ENCODE measurements around the gene DOK7. TPM values are rescaled to one million over a fixed set of nuclear protein-coding genes. Genes with fewer than 3 reads are reported as not detected.

DOK7 gene
- total and polyA plus RNA-seq, 8 donors, result 0.37 to 8.1 (median 4.3) TPM; not detected in 1

- H3K4me3 ChIP-seq, result no peak overlapping the region
- intact Hi-C loops (cut with DNase I; ENCODE audit: low total_unique reads), result no loop called here
- H3K27ac ChIP-seq, result no peak overlapping the region
- WGBS, 5 donors, result 92 to 98% (median 98%) methylated on average over 10 of the region's 10 CpGs
- H3K9me3 ChIP-seq, result no peaks in the 10 kb centered on the region
- H3K36me3 ChIP-seq, result peaks cover 67 to 100% (median 98%) of the 10 kb centered on the region in 4 donors
- peaks cover 0 to 26% (median 8%) of the 10 kb centered on the region in 4 donors for H3K4me1 ChIP-seq
- TF ChIP-seq POLR2A (IDR thresholded peaks at IDR 0.05) (no peak), EP300 (IDR thresholded peaks at IDR 0.05) (no peak), CTCF (IDR thresholded peaks at IDR 0.05) (no peak), POLR2AphosphoS5 (IDR thresholded peaks at IDR 0.05) (no peak)
- H3K27me3 ChIP-seq, result no peaks in the 10 kb centered on the region
- DNase-seq, result no peak
Observed at GRCh38 chr4:3523146-3523627, 60.1 kb downstream of the DOK7 start.

- H3K9me3 ChIP-seq, result no peaks in the 10 kb centered on the region
- 87 to 93% (median 89%) methylated on average over 22 to 24 of the region's 24 CpGs for WGBS, 5 donors
- no peak for TF ChIP-seq POLR2AphosphoS5 (IDR thresholded peaks at IDR 0.05)
- TF ChIP-seq EP300 (IDR thresholded peaks at IDR 0.05), result no peak
- no peak for TF ChIP-seq POLR2A (IDR thresholded peaks at IDR 0.05)
- TF ChIP-seq CTCF (IDR thresholded peaks at IDR 0.05), result no peak
- H3K4me3 ChIP-seq, result no peak overlapping the region
- H3K36me3 ChIP-seq, result peaks cover 68 to 100% (median 98%) of the 10 kb centered on the region in 4 donors
- no peaks in the 10 kb centered on the region for H3K27me3 ChIP-seq
- no peak for DNase-seq
- no peak overlapping the region for H3K27ac ChIP-seq
- intact Hi-C loops (cut with DNase I; ENCODE audit: low total_unique reads), result no loop called here
- peaks cover 0 to 28% (median 13%) of the 10 kb centered on the region in 4 donors for H3K4me1 ChIP-seq
Observed at GRCh38 chr4:3523628-3524221, 60.6 kb downstream of the DOK7 start.

- H3K9me3 ChIP-seq, result no peaks in the 10 kb centered on the region
- DNase-seq, result no peak
- WGBS, 5 donors, result 79 to 94% (median 90%) methylated on average over 3 to 8 of the region's 8 CpGs
- peaks cover 65 to 100% (median 98%) of the 10 kb centered on the region in 4 donors for H3K36me3 ChIP-seq
- H3K27me3 ChIP-seq, result no peaks in the 10 kb centered on the region
- H3K4me3 ChIP-seq, result no peak overlapping the region
- no peak overlapping the region for H3K27ac ChIP-seq
- peaks cover 0 to 30% (median 19%) of the 10 kb centered on the region in 4 donors for H3K4me1 ChIP-seq
- TF ChIP-seq POLR2AphosphoS5 (IDR thresholded peaks at IDR 0.05), result no peak
- TF ChIP-seq EP300 (IDR thresholded peaks at IDR 0.05), result no peak
- TF ChIP-seq CTCF (IDR thresholded peaks at IDR 0.05), result no peak
- no peak for TF ChIP-seq POLR2A (IDR thresholded peaks at IDR 0.05)
- intact Hi-C loops (cut with DNase I; ENCODE audit: low total_unique reads), result no loop called here
Observed at GRCh38 chr4:3524349-3524748, 61.2 kb downstream of the DOK7 start.

GRCh38 chr4:3524920-3525319 is 61.8 kb downstream of the DOK7 start:
- 78 to 81% (median 80%) methylated on average over 19 of the region's 19 CpGs for WGBS, 5 donors
- Histone ChIP-seq H3K27ac (no peak overlapping the region), H3K4me1 (peaks cover 3 to 36% (median 25%) of the 10 kb centered on the region in 4 donors), H3K4me3 (no peak overlapping the region), H3K9me3 (no peaks in the 10 kb centered on the region), H3K27me3 (no peaks in the 10 kb centered on the region), H3K36me3 (peaks cover 61 to 100% (median 95%) of the 10 kb centered on the region in 4 donors)
- intact Hi-C loops (cut with DNase I; ENCODE audit: low total_unique reads), result no loop called here
- TF ChIP-seq EP300 (IDR thresholded peaks at IDR 0.05), result no peak
- TF ChIP-seq POLR2AphosphoS5 (IDR thresholded peaks at IDR 0.05), result no peak
- TF ChIP-seq POLR2A (IDR thresholded peaks at IDR 0.05), result no peak
- TF ChIP-seq CTCF (IDR thresholded peaks at IDR 0.05), result no peak
- no peak for DNase-seq
